ENCODE results near the gene RFESD.
A peak's percentile ranks its signal among the peaks of the same experiment; 100 is the strongest.
"Not testable (repeated sequence)": the region's sequence is repeated elsewhere in the genome, so short reads cannot be mapped to it uniquely, and the experiment has no call there.

RFESD gene

GRCh38 chr5:95667678-95668077, 21.1 kb downstream of the RFESD start:
- no peak for DNase-seq

GRCh38 chr5:95668216-95668615, 21.6 kb downstream of the RFESD start:
- DNase-seq: no peak

DNA sequence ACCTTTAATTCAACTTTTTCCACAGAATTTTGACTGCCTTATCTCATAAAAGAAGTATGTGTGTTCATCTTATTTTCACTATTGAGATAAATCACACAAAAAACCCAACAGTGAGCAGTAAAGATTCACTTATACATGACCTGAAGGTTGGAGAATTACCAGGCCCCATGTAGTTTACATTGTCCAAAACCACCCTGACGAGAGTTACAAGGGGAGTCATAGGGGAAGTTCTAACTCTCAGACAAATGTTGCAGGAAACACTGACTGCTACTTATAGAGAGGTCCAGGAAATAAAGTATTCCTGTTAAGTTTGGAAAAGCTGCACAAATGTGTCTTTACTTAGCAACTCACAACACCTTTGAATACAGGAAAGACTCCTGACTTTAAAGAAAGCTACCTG, 22.2 kb downstream of the RFESD start:
- no peak for DNase-seq

DNA sequence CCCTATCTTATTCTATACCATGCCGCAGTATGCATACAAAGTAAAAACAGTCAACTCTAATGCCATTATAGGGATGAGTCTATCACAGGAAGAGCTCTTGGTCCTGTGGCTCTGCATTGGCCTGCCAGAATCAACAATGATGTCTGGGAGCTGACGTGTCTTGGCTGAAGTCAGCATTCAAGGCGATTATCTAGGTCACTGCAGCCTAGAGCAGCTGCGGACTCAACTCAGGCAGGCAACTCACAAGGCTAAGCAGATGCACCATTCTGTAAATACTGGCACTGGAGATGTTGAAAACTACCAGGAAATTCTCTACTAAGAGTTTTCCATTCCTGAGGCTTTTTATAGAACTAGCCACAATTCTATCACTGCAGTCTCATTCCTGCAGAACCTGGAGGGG, 23.0 kb downstream of the RFESD start:
- peak; percentile 50 for DNase-seq

DNA sequence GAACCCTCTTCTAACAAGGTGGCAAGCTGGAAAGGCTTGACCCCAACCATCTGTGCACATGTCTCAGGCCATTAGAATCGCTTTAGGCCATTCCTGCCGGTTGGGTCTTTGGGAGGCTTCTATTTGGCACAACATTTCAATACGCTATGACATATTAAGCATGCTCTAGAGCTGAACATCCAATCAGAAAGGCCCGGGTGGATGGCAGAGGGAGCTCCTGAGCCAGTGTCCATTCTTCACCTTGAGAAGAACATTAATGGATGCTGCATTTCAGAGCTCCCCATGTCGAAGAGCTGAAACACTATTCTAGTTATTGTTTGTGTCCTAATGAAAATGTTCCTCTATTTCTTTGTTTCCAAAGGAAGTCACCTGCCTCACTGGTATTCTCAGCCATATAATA, 23.4 kb downstream of the RFESD start:
- no peak for DNase-seq

DNA sequence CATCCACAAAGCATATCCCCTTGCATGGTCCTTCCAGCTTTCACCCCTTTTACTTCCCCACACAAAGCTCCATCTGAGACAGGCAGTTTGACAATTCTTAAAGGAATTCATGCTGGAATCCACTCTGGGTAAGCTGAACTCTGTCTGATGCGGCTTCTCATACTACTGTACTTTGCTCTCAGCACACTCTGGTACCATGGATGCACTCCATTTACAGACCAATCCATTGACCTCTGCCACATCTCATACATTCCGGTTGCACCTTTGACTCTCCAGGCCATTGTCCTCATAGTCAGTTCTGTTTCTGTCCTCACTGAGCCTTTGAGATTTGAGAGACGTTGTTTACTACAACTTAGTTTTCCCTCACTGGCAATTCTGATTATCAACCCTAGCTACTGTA, 24.0 kb downstream of the RFESD start:
- DNase-seq: no peak

- no peak for DNase-seq
Measured at GRCh38 chr5:95671826-95672225, 25.2 kb downstream of the RFESD start.

- DNase-seq: no peak
Measured at GRCh38 chr5:95672641-95673040, 26.1 kb downstream of the RFESD start.

- no peak for DNase-seq
Measured at GRCh38 chr5:95673081-95673480, 26.5 kb downstream of the RFESD start.

DNA sequence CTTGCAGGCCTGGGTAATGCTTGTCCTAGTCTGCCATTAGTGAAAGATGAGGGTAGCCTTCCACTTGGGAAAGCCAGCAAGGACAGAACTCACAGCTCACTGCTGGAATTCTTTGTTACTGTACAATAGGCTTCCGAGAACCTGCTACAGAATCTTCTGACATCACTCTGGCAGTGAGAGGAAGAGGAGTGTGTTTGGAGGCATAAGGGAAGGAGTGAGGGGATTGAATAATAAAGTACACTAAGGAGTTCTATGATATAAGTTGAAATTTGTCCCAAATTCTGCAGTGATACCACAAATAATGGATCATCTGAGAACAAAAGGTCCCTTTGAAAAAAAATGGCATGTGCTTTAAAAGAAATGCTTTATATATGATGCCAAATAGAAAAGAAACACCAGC, 36.3 kb downstream of the RFESD start, which contains the start of gene SPATA9:
SPATA9 (minus strand) TSS at position 101 of the 400 bp plus-strand sequence. CDS start 137 bp downstream, outside the sequence.
- DNase-seq: no peak

GRCh38 chr5:95684361-95684760, 37.8 kb downstream of the RFESD start:
- no peak for DNase-seq

DNA sequence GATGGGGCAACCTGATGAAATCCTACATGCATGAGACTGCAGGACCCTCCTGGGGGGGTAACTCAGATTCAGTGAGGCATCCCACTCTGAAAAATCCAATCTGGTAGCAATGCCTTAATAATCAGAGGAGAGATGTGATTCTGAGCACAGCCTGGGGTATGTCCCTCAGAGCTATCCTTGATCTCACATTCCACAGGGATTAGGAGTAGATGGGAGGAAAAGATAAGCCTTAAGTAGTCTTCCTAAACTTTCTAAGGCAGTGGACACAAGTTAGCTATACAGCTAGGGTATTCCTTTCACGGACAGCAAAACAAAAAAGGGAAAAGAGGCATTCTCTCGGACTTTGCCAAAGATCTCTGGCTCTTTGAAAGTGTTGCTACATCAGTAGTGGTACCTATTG, 40.1 kb downstream of the RFESD start:
- no peak for DNase-seq

DNA sequence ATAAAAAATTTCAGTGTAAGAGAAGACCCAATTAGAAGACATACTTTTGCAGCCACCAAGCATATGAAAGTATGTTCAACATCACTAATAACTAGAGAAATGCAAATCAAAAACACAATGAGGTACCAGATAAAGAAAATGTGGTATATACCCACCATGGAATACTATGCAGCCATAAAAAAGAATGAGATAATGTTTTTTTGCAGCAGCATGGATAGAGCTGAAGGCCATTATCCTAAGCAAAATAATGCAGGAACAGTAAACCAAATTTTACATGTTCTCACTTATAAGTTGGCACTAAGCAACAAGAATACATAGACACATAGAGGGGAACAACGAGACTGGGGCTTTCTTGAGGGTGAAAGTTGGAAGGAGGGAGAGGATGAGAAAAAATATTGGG, 43.1 kb downstream of the RFESD start:
- DNase-seq: no peak

DNA sequence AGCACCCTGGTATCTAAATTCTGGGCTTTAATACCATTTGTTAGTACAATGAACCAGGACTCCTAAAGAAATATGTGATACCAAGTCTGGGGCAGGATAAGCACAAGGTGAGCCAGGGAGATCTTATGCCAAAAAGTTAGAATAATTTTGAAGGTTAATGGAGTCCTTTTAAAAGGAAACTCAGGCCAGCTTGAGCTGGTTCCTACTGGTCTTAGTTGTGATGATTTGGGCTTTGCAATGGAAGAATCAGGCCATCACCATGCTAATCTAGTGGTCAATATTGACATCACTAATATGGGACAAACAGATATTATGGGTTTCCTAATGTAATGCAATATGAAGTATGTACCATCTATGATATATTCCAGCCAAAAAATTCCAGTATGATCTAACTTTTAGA, 43.8 kb downstream of the RFESD start:
- no peak for DNase-seq

- DNase-seq: no peak
Measured at GRCh38 chr5:95697781-95698681, 51.5 kb downstream of the RFESD start.

GRCh38 chr5:95699337-95699736, 52.8 kb downstream of the RFESD start:
- DNase-seq: no peak

DNA sequence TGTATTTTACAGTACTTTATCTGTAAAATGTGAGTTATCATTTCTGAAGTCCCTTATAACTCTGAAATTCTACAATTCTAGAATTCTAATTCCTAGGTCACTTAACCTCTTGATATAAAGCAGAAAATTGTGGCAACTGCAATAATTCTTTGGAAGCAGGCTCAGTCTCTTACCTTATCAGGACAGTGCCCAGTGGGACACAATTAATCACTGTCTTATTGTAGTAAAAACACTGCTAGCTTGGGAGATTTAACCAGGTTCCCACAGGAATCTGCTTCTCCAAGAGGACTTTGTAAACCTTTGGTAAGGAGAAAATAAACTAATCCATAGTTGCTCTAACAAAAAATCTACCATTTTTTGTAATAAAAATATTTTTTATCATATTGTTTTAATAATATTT, 54.5 kb downstream of the RFESD start:
- no peak for DNase-seq

DNA sequence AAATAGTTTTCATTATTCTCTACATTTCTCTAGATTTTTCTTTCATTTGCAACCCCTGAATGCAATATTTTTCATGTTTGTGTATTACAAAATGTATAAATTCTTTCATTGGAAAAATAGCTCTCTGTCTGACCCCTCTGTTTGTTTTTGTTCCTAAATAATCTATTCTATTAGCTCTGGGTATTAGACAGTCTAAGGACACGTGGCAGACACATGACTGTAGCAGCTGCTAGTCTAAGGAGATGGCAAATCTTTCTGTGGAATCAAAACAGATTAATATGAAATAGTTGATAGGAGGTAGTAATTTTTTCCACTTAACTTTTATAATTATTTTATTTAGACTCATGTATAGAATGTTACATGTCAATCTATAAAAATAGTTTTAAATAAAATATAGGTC, 57.6 kb downstream of the RFESD start:
- peak; percentile 33 for DNase-seq

- DNase-seq: not testable (repeated sequence)
Measured at GRCh38 chr5:95706196-95706595, 59.6 kb downstream of the RFESD start.

DNA sequence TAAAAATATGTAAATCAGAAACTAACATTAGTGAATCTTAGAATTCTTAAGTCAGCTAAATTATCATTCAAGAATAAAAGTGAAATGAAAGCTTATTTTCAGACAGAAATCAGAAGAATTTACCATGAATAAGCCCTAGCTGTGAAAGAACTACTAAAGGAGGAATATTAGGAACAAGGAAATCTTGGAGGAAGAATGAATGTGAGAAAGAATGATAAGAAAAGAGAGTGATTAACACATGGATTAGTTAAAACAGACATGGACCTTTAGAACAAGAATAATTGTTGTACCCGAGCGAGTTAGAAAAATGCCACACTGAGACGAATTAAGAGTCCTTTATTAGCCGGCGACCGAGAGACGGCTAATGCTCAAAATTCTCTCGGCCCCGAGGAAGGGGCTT, 60.5 kb downstream of the RFESD start:
- no peak for DNase-seq
